RPMI8226 (cell line): Measurements from ENCODE around the gene GRM3.

Experiments used
- DNase-seq: peaks from one replicate; pipeline ENCODE4 v3.0.0-alpha.2; 2015

The GRM3 gene

GRCh38 chr7:86706406-86706805, 62.7 kb downstream of the GRM3 start:
- no peak for DNase-seq

- no peak for DNase-seq
Observed at GRCh38 chr7:86708031-86708680, 64.4 kb downstream of the GRM3 start.

- no peak for DNase-seq
Observed at GRCh38 chr7:86720306-86720705, 76.6 kb downstream of the GRM3 start.

- DNase-seq = no peak
Observed at GRCh38 chr7:86733783-86734182, 90.1 kb downstream of the GRM3 start.

DNA sequence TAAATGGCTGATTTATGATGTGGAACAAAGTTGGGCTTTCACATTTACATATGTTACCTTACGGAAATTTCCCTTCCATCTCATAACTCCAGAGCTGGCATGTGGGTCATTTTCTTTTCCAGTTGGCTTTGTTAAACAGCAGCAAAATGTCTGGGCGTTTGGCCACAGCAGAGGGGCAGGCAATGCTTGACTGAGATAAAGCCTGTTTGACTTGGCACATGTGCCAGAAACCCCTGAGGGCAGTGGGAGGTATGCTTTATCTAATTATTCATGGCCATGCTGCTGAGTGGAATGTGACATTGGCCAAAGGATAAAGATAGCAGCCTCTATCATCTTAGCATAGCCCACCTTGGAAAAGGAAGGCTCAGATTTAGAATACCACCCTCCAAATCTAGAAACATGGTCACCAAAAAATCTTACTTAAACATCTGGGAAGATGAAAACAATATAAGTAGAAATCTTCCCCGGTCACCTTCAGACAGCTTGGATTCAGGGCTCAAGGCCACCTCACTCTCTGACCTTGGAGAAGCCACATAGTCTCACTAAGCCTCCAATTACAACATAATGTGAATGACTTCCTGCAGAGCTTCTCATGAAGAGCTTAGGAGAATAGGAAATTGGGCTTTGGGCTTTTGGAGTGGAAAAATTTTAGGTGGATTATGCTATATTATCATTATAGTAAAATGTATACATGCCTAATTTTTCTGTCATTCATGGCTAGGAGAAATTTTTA, 101.5 kb downstream of the GRM3 start:
- DNase-seq = no peak

DNA sequence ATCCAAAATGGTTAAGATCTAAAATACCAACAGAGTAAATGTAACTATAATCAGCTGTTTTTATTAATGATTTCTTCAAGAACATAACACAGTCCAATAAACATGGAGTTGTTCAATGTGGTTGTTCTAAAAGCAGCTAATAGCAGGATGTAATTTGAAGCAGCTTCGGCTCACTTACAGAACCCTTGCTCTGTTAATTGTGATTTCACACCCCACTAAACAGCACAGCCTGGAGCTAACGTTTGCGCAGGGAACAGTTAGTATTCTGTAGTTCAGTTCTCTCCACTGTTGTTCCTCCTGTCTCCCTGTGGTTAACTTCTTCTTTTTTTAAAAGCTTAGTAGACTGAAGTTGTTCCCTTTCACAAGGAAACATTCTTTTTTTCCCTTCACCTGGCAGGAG, 104.0 kb downstream of the GRM3 start:
- DNase-seq = no peak

- no peak for DNase-seq
Observed at GRCh38 chr7:86748201-86748600, 104.5 kb downstream of the GRM3 start.

- DNase-seq = no peak
Observed at GRCh38 chr7:86748843-86749719, 105.4 kb downstream of the GRM3 start.

GRCh38 chr7:86749741-86750665, 106.3 kb downstream of the GRM3 start:
- no peak for DNase-seq

DNA sequence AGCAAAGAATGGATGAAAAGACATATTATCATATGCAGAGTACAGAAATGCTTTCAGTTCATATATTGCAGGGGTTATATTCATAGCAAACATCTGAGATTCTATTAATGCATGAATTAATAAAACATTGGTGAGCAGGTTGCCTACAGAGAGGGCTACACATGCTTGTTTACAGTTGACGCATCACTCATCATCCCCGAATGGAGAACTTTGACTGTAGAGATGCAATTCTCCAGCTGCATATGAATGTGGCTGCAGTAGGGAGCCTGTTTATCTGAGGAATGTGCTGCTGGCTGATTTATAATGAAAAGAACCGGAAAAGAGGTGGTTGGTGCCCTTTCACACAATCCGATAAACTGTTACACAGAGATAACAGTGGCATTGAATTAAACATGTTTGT, 116.5 kb downstream of the GRM3 start:
- DNase-seq = no peak

GRCh38 chr7:86762129-86762528, 118.4 kb downstream of the GRM3 start:
- DNase-seq = no peak

DNA sequence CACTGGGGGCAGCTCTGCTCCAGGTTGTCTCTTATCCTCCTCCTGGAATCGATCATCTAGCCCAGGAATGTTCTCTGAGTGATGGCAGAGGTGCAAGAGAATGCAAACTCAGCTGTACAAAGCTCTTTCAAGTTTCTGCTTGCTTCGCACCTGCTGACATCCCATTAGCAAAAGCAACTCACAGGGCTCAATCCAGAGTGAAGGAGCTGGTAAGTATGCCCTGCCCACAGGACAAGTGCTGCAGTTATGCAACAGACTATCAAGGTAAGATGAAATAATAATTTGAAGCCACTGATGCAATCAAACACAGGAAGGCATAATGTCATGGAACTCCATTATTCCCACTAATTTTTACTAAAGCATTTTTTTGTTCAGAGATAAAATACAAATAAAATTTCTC, 122.2 kb downstream of the GRM3 start:
- DNase-seq = no peak

- DNase-seq = no peak
Observed at GRCh38 chr7:86768394-86768793, 124.7 kb downstream of the GRM3 start.

- DNase-seq = no peak
Observed at GRCh38 chr7:86768967-86769760, 125.5 kb downstream of the GRM3 start.

- no peak for DNase-seq
Observed at GRCh38 chr7:86773309-86773708, 129.6 kb downstream of the GRM3 start.

- no peak for DNase-seq
Observed at GRCh38 chr7:86775203-86775602, 131.5 kb downstream of the GRM3 start.

GRCh38 chr7:86776136-86776535, 132.4 kb downstream of the GRM3 start:
- no peak for DNase-seq

- no peak for DNase-seq
Observed at GRCh38 chr7:86778271-86778670, 134.6 kb downstream of the GRM3 start.

DNA sequence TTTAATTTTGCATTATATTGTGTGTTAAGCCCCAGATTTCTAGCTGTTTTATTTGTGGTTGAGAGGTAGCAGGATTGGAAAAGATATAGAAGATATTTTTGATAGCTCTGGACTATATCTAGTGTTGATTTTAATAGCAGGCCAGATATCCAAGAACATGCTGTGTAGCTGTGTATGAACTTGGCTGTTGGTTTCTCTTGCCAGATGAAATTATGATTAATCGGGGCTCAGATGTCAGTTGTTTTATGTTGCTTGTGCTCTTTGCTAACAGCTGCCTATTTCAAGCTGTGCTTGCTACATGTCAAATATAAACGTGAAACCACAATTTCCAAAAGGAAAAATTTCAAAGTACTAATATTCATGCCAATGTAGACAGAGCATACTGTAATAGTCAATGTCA, 141.1 kb downstream of the GRM3 start:
- DNase-seq = no peak

DNA sequence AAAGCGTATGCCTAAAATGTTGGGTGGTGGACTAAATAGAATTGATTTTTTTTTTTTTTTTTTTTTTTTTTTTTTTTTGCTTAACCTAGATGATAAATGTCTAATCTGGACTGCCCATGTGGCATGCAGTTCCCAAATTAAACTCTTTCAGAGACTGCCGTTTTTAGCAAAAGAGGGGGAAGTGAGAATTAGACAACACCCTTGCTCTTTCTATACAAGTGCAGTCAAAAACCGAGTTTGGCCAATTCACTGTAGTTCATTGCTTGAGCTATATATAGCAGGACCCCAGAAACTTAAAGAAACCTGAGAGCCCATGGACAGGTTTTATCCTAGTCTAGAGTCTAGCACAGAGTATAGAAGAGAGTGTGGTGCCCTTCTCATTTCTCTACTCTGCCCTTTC, 141.9 kb downstream of the GRM3 start:
- peak; percentile 18 for DNase-seq

DNA sequence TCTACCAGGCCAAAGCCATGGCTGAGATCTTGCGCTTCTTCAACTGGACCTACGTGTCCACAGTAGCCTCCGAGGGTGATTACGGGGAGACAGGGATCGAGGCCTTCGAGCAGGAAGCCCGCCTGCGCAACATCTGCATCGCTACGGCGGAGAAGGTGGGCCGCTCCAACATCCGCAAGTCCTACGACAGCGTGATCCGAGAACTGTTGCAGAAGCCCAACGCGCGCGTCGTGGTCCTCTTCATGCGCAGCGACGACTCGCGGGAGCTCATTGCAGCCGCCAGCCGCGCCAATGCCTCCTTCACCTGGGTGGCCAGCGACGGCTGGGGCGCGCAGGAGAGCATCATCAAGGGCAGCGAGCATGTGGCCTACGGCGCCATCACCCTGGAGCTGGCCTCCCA, 142.7 kb downstream of the GRM3 start:
- no peak for DNase-seq

DNA sequence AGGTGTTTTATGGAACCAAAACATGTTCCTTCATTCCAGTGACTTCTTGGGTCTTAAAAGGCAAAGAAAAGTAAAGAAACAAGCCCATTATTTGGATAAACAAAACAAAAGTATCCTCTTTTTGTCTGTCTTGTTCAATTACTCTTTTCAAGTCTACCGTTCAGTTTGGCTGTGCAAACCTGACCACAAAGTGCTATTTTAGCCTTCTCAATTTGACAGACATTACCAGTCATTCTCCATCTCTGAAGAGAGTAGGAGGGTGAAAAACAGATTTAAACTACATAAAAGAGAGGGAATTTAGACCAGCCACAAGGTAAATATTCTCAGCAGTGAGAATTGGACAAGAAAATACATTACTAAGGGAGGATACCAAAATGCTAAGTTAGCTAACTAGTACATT, 145.2 kb downstream of the GRM3 start:
- DNase-seq = no peak
